K562 (cell line): Measurements from ENCODE around the gene WDR83. TPM values are rescaled to one million over a fixed set of nuclear protein-coding genes. Genes with fewer than 3 reads are reported as not detected.

Experiments
- ATF2 ChIP-seq: sonication (generic); formaldehyde crosslinking; IDR thresholded peaks from 2 replicates; pipeline ENCODE4 v1.8.1; 2022; ENCODE audit warnings: missing genetic modification reagents
- CEBPG ChIP-seq, 3 experiments: fragments of 200-800 bp in 1 of 3; sonication (Bioruptor generic) in 1 of 3; sonication (generic) in 1 of 3; formaldehyde crosslinking in 1 of 3; IDR thresholded peaks in 2 of 3; conservative IDR thresholded peaks in 1 of 3; 2 replicates each; pipeline versions ENCODE4 v1.6.1 to v1.8.0; 2016 to 2022; ENCODE audit warnings: missing compliant biosample characterization in 2 of 3, missing genetic modification characterization in 2 of 3, mild to moderate bottlenecking in 1 of 3, missing genetic modification reagents in 1 of 3
- CXXC5 ChIP-seq: fragments of 250-450 bp; sonication (Bioruptor Pico); IDR thresholded peaks from 2 replicates; pipeline ENCODE4 v1.8.0; 2022; ENCODE audit warnings: inconsistent platforms, mild to moderate bottlenecking, moderate library complexity
- ESRRA ChIP-seq: fragments of 450-650 bp; IDR thresholded peaks from 2 replicates; pipeline ENCODE4 v1.6.1; 2014; ENCODE audit warnings: low read depth, mild to moderate bottlenecking, moderate library complexity, borderline replicate concordance
- FOXJ3 ChIP-seq: sonication (generic); formaldehyde crosslinking; IDR thresholded peaks from 2 replicates; pipeline ENCODE4 v1.4.0; 2020; ENCODE audit warnings: mild to moderate bottlenecking, missing genetic modification reagents
- GABPB2 ChIP-seq: fragments of 250-450 bp; sonication (Bioruptor Pico); conservative IDR thresholded peaks from 2 replicates; pipeline ENCODE4 v1.5.1; 2021; ENCODE audit warnings: mild to moderate bottlenecking
- HDGF ChIP-seq: fragments of 450-650 bp; IDR thresholded peaks from 2 replicates; pipeline ENCODE4 v1.6.1; 2016
- HNRNPLL ChIP-seq: fragments of 200-400 bp; formaldehyde crosslinking; IDR thresholded peaks from 2 replicates; pipeline ENCODE4 v1.6.1; 2017; ENCODE audit warnings: low read length, low read depth, mild to moderate bottlenecking; ENCODE audit not compliant: poor library complexity, severe bottlenecking
- HSF4 ChIP-seq: fragments of 250-450 bp; sonication (Bioruptor Pico); IDR thresholded peaks from 2 replicates; pipeline ENCODE4 v2.1.2; 2022; ENCODE audit warnings: mild to moderate bottlenecking, moderate library complexity, borderline replicate concordance
- MAZ ChIP-seq, 2 experiments: fragments of 450-650 bp in 1 of 2; sonication (generic) in 1 of 2; formaldehyde crosslinking; IDR thresholded peaks in 1 of 2; conservative IDR thresholded peaks in 1 of 2; 2 replicates each; pipeline versions ENCODE4 v1.4.0 to v1.5.0; 2020; ENCODE audit warnings: mild to moderate bottlenecking in 1 of 2, missing genetic modification reagents in 1 of 2
- MTF1 ChIP-seq: fragments of 250-450 bp; sonication (Bioruptor Pico); IDR thresholded peaks from 2 replicates; pipeline ENCODE4 v1.9.0; 2021; ENCODE audit warnings: moderate library complexity, mild to moderate bottlenecking, inconsistent platforms, borderline replicate concordance
- NR2F6 ChIP-seq: fragments of 450-650 bp; formaldehyde crosslinking; IDR thresholded peaks from 2 replicates; pipeline ENCODE4 v1.4.0; 2020; ENCODE audit warnings: mild to moderate bottlenecking
- NR4A1 ChIP-seq, 2 experiments: fragments of 250-450 bp in 1 of 2; fragments of 450-650 bp in 1 of 2; sonication (Bioruptor Pico) in 1 of 2; IDR thresholded peaks; 2 replicates each; pipeline versions ENCODE4 v1.4.0 to v1.6.1; 2016 to 2020; ENCODE audit warnings: mild to moderate bottlenecking in 2 of 2, missing compliant biosample characterization in 1 of 2, missing genetic modification characterization in 1 of 2, moderate library complexity in 1 of 2
- PHB ChIP-seq: fragments of 250-450 bp; sonication (Bioruptor Pico); IDR thresholded peaks from 2 replicates; pipeline ENCODE4 v1.5.0; 2021
- PTBP1 ChIP-seq: fragments of 200-400 bp; formaldehyde crosslinking; IDR thresholded peaks from 2 replicates; pipeline ENCODE4 v1.6.1; 2017; ENCODE audit warnings: low read depth, low read length
- PYGO2 ChIP-seq: fragments of 450-650 bp; IDR thresholded peaks from 2 replicates; pipeline ENCODE4 v1.6.1; 2016; ENCODE audit warnings: mild to moderate bottlenecking, missing genetic modification characterization, moderate library complexity, missing compliant biosample characterization
- ZNF174 ChIP-seq: fragments of 250-450 bp; sonication (Bioruptor Pico); IDR thresholded peaks from 2 replicates; pipeline ENCODE4 v1.4.0; 2020; ENCODE audit warnings: mild to moderate bottlenecking
- ZNF518B ChIP-seq: fragments of 250-450 bp; sonication (Bioruptor Pico); IDR thresholded peaks from 2 replicates; pipeline ENCODE4 v1.5.0; 2021; ENCODE audit warnings: mild to moderate bottlenecking, moderate library complexity
- ZNF655 ChIP-seq: fragments of 250-450 bp; sonication (Bioruptor Pico); IDR thresholded peaks from 2 replicates; pipeline ENCODE4 v1.5.0; 2021
- polyA plus RNA-seq, 8 experiments: library from polyadenylated mRNA; depleted of rRNA in 4 of 8; stranded (reverse) in 5 of 8; unstranded in 3 of 8; fragments of >200 nt; fragmentation: Nextera tagmentation in 2 of 8; fragmentation: Illumina TruSeq in 1 of 8; extraction: Ambion mirVana in 2 of 8; extraction: Trizol in 1 of 8; gene quantifications; 2 replicates each; pipeline versions ENCODE4 v1.2.1 to v1.2.3, GENCODE V29; 2011 to 2014; ENCODE audit warnings: inconsistent platforms in 1 of 8, missing spikeins in 1 of 8
- total RNA-seq, 7 experiments: library from RNA; depleted of rRNA in 6 of 7; stranded (reverse); fragments of >200 nt in 6 of 7; fragmentation: Illumina TruSeq in 2 of 7; extraction: Trizol in 2 of 7; gene quantifications; 2 replicates each; pipeline versions ENCODE4 v1.2.1 to v1.2.3, GENCODE V29; 2011 to 2021; ENCODE audit warnings: low replicate concordance in 1 of 7
- TF ChIP-seq, protein P1 (sequence below): sonication (generic); formaldehyde crosslinking; IDR thresholded peaks from 2 replicates; pipeline ENCODE4 v1.5.0; 2020; ENCODE audit warnings: missing genetic modification reagents

WDR83 gene
- total and polyA plus RNA-seq, 9 of the 15 experiments (the other 6 are each of a cell fraction or from before 2014, with no cell fraction given), result 0.52 to 21.3 (median 4.2) TPM

- TF ChIP-seq PTBP1 (no peak), MTF1 (CRISPR knock-in tag) (no peak), PHB (CRISPR knock-in tag) (no peak), HDGF (no peak), PYGO2 (no peak), CXXC5 (CRISPR knock-in tag) (no peak), ESRRA (no peak), ZNF174 (CRISPR knock-in tag) (no peak), HSF4 (CRISPR knock-in tag) (no peak), CEBPG (CRISPR knock-in tag; IDR thresholded peaks at IDR 0.05) (no peak), CEBPG (tag; conservative IDR thresholded peaks at IDR 0.05 in 1 of 2, IDR thresholded peaks at IDR 0.05 in 1 of 2) (no peak), NR4A1 (CRISPR knock-in tag; IDR thresholded peaks at IDR 0.05) (no peak), NR4A1 (tag; IDR thresholded peaks at IDR 0.05) (no peak), MAZ (CRISPR knock-in tag; conservative IDR thresholded peaks at IDR 0.05 in 1 of 2, IDR thresholded peaks at IDR 0.05 in 1 of 2) (no peak), FOXJ3 (no peak), HNRNPLL (no peak), ATF2 (CRISPR knock-in tag) (no peak), GABPB2 (CRISPR knock-in tag) (no peak), ZNF655 (CRISPR knock-in tag) (no peak), NR2F6 (CRISPR knock-in tag) (no peak), ZNF518B (no peak)
- TF ChIP-seq, protein P1, sequence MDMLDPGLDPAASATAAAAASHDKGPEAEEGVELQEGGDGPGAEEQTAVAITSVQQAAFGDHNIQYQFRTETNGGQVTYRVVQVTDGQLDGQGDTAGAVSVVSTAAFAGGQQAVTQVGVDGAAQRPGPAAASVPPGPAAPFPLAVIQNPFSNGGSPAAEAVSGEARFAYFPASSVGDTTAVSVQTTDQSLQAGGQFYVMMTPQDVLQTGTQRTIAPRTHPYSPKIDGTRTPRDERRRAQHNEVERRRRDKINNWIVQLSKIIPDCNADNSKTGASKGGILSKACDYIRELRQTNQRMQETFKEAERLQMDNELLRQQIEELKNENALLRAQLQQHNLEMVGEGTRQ (CRISPR knock-in tag), result no peak
Observed at GRCh38 chr19:12676384-12676792, 9.8 kb downstream of the WDR83 start (continued).
